ENCODE data around the gene RAPGEF6. TPM values are rescaled to one million over a fixed set of nuclear protein-coding genes. Genes with fewer than 3 reads are reported as not detected.

Gene RAPGEF6
- total RNA-seq, 1 experiment from 2014 or later, result 26.1 TPM

DNA sequence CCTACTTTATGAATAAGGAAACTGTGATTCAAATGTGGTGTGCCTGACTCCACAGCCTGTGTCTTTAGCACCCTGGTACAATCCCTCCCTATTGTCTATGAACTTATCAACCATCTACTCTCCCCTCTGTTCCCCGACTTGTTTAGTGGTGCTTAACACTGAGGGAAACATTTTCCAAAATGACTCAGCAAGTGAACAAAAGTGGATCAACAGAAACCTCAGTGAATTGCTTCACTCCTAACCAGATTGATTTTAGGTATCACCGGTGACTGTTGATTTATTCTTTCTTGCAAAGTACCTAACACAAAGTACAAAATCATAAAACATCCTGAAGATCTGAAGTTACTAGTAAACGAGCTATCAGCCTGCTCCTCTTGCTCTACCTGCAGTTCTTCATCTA is 42.1 kb upstream of the RAPGEF6 start:
- Histone ChIP-seq H3K36me3 (ENCODE audit: insufficient read depth, low read length, poor library complexity, severe bottlenecking) (peaks cover 10% of the 10 kb centered on the region), H3K4me1 (ENCODE audit: insufficient read depth, low read length, poor library complexity, severe bottlenecking) (no peaks in the 10 kb centered on the region), H3K9me3 (ENCODE audit: low read depth, low read length, poor library complexity, severe bottlenecking) (no peaks in the 10 kb centered on the region), H3K27me3 (replicated peaks; ENCODE audit: insufficient read depth, low read depth, low read length, poor library complexity) (no peaks in the 10 kb centered on the region), H3K27ac (ENCODE audit: low read depth, low read length, poor library complexity, severe bottlenecking) (no peak overlapping the region), H3K4me3 (ENCODE audit: low read depth, low read length, poor library complexity, severe bottlenecking) (no peak overlapping the region)
- ChIA-PET POLR2A (ENCODE audit: low non-redundant PET) (no interaction called here), CTCF (no interaction called here)
- no peak for DNase-seq (ENCODE audit: low spot score)
- intact Hi-C loops (cut with micrococcal nuclease; ENCODE audit: unreplicated experiment), result no loop called here
- no TSS peak for BruUV-seq (replicated peaks)
- TF ChIP-seq, protein P1, sequence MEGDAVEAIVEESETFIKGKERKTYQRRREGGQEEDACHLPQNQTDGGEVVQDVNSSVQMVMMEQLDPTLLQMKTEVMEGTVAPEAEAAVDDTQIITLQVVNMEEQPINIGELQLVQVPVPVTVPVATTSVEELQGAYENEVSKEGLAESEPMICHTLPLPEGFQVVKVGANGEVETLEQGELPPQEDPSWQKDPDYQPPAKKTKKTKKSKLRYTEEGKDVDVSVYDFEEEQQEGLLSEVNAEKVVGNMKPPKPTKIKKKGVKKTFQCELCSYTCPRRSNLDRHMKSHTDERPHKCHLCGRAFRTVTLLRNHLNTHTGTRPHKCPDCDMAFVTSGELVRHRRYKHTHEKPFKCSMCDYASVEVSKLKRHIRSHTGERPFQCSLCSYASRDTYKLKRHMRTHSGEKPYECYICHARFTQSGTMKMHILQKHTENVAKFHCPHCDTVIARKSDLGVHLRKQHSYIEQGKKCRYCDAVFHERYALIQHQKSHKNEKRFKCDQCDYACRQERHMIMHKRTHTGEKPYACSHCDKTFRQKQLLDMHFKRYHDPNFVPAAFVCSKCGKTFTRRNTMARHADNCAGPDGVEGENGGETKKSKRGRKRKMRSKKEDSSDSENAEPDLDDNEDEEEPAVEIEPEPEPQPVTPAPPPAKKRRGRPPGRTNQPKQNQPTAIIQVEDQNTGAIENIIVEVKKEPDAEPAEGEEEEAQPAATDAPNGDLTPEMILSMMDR (conservative IDR thresholded peaks at IDR 0.05; ENCODE audit: low read depth, low read length), result no peak
- no peak for TF ChIP-seq EZH2 (IDR thresholded peaks at IDR 0.05; ENCODE audit: borderline replicate concordance, low read depth, low read length, poor library complexity, severe bottlenecking)

DNA sequence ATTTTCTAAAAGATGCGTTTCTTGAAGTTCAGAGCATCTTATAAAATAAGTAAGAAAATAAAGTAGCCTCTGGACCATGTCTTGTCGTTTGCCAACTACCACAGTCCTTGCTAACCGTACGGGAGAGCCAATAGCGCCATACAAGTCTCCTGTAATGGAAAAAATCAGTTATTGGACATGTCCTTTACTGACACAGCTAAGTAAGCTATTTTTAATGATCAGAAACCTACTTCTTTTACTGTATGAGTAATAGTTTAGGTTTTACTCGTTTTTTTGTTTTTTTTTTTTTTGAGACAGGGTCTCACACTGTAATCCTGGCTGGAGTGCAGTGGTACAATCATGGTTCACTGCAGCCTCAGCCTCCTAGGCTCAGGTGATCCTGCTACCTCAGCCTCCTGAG is 37.7 kb upstream of the RAPGEF6 start:
- Histone ChIP-seq H3K4me1 (ENCODE audit: insufficient read depth, low read length, poor library complexity, severe bottlenecking) (no peaks in the 10 kb centered on the region), H3K27me3 (replicated peaks; ENCODE audit: insufficient read depth, low read depth, low read length, poor library complexity) (no peaks in the 10 kb centered on the region), H3K27ac (ENCODE audit: low read depth, low read length, poor library complexity, severe bottlenecking) (no peak overlapping the region), H3K9me3 (ENCODE audit: low read depth, low read length, poor library complexity, severe bottlenecking) (no peaks in the 10 kb centered on the region), H3K4me3 (ENCODE audit: low read depth, low read length, poor library complexity, severe bottlenecking) (no peak overlapping the region), H3K36me3 (ENCODE audit: insufficient read depth, low read length, poor library complexity, severe bottlenecking) (peaks cover 24% of the 10 kb centered on the region)
- TF ChIP-seq EZH2 (IDR thresholded peaks at IDR 0.05; ENCODE audit: borderline replicate concordance, low read depth, low read length, poor library complexity, severe bottlenecking), result no peak
- TF ChIP-seq, protein P1 (conservative IDR thresholded peaks at IDR 0.05; ENCODE audit: low read depth, low read length), result no peak
- intact Hi-C loops (cut with micrococcal nuclease; ENCODE audit: unreplicated experiment), result no loop called here
- DNase-seq (ENCODE audit: low spot score), result no peak
- no TSS peak for BruUV-seq (replicated peaks)
- POLR2A ChIA-PET (ENCODE audit: low non-redundant PET), result no interaction called here
- CTCF ChIA-PET, result no interaction called here

DNA sequence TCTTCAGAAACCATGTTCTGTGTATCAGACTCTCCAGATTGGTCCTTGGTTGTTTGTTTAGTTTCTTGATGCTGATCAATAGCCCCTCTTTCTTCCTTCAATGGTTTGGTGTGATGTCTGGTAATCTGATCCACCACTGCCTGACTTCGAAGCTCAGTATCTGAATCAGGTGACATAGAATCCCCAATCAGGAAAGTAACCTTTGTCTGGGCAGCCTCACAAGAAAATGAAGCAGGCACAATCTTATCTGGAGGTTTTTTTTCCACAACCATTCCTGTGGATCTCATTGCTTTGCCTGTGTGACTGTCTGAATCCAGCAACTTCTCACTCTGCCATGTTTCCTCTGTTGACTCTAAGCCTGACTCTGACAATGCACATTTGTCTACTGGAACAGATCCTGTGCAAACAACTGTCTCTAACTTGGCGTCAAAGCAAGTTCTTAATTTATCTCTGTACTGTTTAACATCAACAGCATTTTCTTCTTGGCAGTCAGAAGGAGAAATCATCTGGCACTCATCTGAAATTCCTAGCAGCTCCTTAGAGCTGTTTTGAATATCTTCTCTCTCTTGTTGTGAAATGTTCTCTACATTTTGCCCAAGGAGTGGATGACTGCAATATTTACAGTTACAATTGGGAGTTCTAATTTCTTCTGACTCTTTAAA is 37.1 kb upstream of the RAPGEF6 start:
- ChIA-PET POLR2A (ENCODE audit: low non-redundant PET) (no interaction called here), CTCF (no interaction called here)
- TF ChIP-seq EZH2 (IDR thresholded peaks at IDR 0.05; ENCODE audit: borderline replicate concordance, low read depth, low read length, poor library complexity, severe bottlenecking), result no peak
- TF ChIP-seq, protein P1 (conservative IDR thresholded peaks at IDR 0.05; ENCODE audit: low read depth, low read length), result no peak
- H3K27ac ChIP-seq (ENCODE audit: low read depth, low read length, poor library complexity, severe bottlenecking), result no peak overlapping the region
- H3K36me3 ChIP-seq (ENCODE audit: insufficient read depth, low read length, poor library complexity, severe bottlenecking), result peaks cover 20% of the 10 kb centered on the region
- BruUV-seq (replicated peaks), result TSS peak; percentile 32
- no peak for DNase-seq (ENCODE audit: low spot score)
- H3K4me1 ChIP-seq (ENCODE audit: insufficient read depth, low read length, poor library complexity, severe bottlenecking), result no peaks in the 10 kb centered on the region
- H3K27me3 ChIP-seq (replicated peaks; ENCODE audit: insufficient read depth, low read depth, low read length, poor library complexity), result no peaks in the 10 kb centered on the region
- no peak overlapping the region for H3K4me3 ChIP-seq (ENCODE audit: low read depth, low read length, poor library complexity, severe bottlenecking)
- intact Hi-C loops (cut with micrococcal nuclease; ENCODE audit: unreplicated experiment), result no loop called here
- no peaks in the 10 kb centered on the region for H3K9me3 ChIP-seq (ENCODE audit: low read depth, low read length, poor library complexity, severe bottlenecking)

All from A673 (cell line).